Muscle layer of duodenum (tissue), 2 donors: ENCODE results near the gene CACNG4.

Experiments used
- H3K27ac ChIP-seq: one replicate; pipeline ENCODE4 v1.7.0; 2013; ENCODE audit warnings: mild to moderate bottlenecking, low read length
- H3K27me3 ChIP-seq: one replicate; pipeline ENCODE4 v1.7.0; 2013; ENCODE audit warnings: low read depth, mild to moderate bottlenecking, control low read depth, low read length
- H3K36me3 ChIP-seq, 2 donors: one replicate each; pipeline ENCODE4 v1.7.0; 2013; ENCODE audit warnings: low read length in 2 of 2, control low read depth in 1 of 2, mild to moderate bottlenecking in 1 of 2; ENCODE audit not compliant: insufficient read depth in 2 of 2, control insufficient read depth in 1 of 2
- H3K4me1 ChIP-seq, 2 donors: one replicate each; pipeline ENCODE4 v1.7.0; 2013; ENCODE audit warnings: low read length in 2 of 2, mild to moderate bottlenecking in 2 of 2, control low read depth in 1 of 2, moderate library complexity in 1 of 2; ENCODE audit not compliant: insufficient read depth in 2 of 2, control insufficient read depth in 1 of 2
- H3K4me3 ChIP-seq, 2 donors: one replicate each; pipeline ENCODE4 v1.7.0; 2013; ENCODE audit warnings: low read length in 2 of 2, low read depth in 1 of 2, mild to moderate bottlenecking in 1 of 2
- H3K9me3 ChIP-seq, 2 donors: one replicate each; pipeline ENCODE4 v1.7.0; 2013; ENCODE audit warnings: low read length in 2 of 2, control low read depth in 1 of 2, mild to moderate bottlenecking in 1 of 2; ENCODE audit not compliant: control insufficient read depth in 1 of 2
- donor health status: healthy.

CACNG4 gene

GRCh38 chr17:67050471-67051154, 86.1 kb downstream of the CACNG4 start:
- Histone ChIP-seq H3K36me3 (no peaks in the 10 kb centered on the region), H3K4me3 (no peak overlapping the region), H3K4me1 (no peaks in the 10 kb centered on the region), H3K27ac (no peak overlapping the region), H3K9me3 (peaks cover 5 to 28% of the 10 kb centered on the region in 2 donors), H3K27me3 (no peaks in the 10 kb centered on the region)

- no peaks in the 10 kb centered on the region for H3K4me1 ChIP-seq
- no peaks in the 10 kb centered on the region for H3K36me3 ChIP-seq
- no peak overlapping the region for H3K4me3 ChIP-seq
- H3K9me3 ChIP-seq = peaks cover 5 to 28% of the 10 kb centered on the region in 2 donors
- no peak overlapping the region for H3K27ac ChIP-seq
- no peaks in the 10 kb centered on the region for H3K27me3 ChIP-seq
These were observed 86.6 kb downstream of the CACNG4 start for GRCh38 chr17:67051155-67051538.

GRCh38 chr17:67051837-67052236, 87.3 kb downstream of the CACNG4 start:
- Histone ChIP-seq H3K4me1 (no peaks in the 10 kb centered on the region), H3K4me3 (no peak overlapping the region), H3K27me3 (no peaks in the 10 kb centered on the region), H3K9me3 (peaks cover 5 to 28% of the 10 kb centered on the region in 2 donors), H3K36me3 (no peaks in the 10 kb centered on the region), H3K27ac (no peak overlapping the region)

GRCh38 chr17:67052720-67053437, 88.4 kb downstream of the CACNG4 start:
- Histone ChIP-seq H3K27ac (no peak overlapping the region), H3K27me3 (no peaks in the 10 kb centered on the region), H3K4me3 (no peak overlapping the region), H3K36me3 (no peaks in the 10 kb centered on the region), H3K9me3 (peaks cover under 1 to 21% of the 10 kb centered on the region in 2 donors), H3K4me1 (no peaks in the 10 kb centered on the region)

GRCh38 chr17:67053438-67054000, 89.0 kb downstream of the CACNG4 start:
- no peaks in the 10 kb centered on the region for H3K4me1 ChIP-seq
- H3K36me3 ChIP-seq = no peaks in the 10 kb centered on the region
- no peaks in the 10 kb centered on the region for H3K27me3 ChIP-seq
- H3K27ac ChIP-seq = no peak overlapping the region
- no peak overlapping the region for H3K4me3 ChIP-seq
- peaks cover 0 to 17% of the 10 kb centered on the region in 2 donors for H3K9me3 ChIP-seq

- Histone ChIP-seq H3K9me3 (peaks cover 0 to 12% of the 10 kb centered on the region in 2 donors), H3K4me3 (no peak overlapping the region), H3K36me3 (no peaks in the 10 kb centered on the region), H3K4me1 (no peaks in the 10 kb centered on the region), H3K27ac (no peak overlapping the region), H3K27me3 (no peaks in the 10 kb centered on the region)
These were observed 89.6 kb downstream of the CACNG4 start for GRCh38 chr17:67054011-67054591.

GRCh38 chr17:67054608-67055007, 90.1 kb downstream of the CACNG4 start:
- peaks cover 0 to 7% of the 10 kb centered on the region in 2 donors for H3K9me3 ChIP-seq

GRCh38 chr17:67055041-67055443, 90.5 kb downstream of the CACNG4 start:
- H3K27me3 ChIP-seq = no peaks in the 10 kb centered on the region

More at GRCh38 chr17:67054608-67055007, 90.1 kb downstream of the CACNG4 start:
- no peak overlapping the region for H3K4me3 ChIP-seq
- H3K27ac ChIP-seq = no peak overlapping the region
- no peaks in the 10 kb centered on the region for H3K27me3 ChIP-seq
- no peaks in the 10 kb centered on the region for H3K4me1 ChIP-seq
- no peaks in the 10 kb centered on the region for H3K36me3 ChIP-seq

GRCh38 chr17:67055811-67056745, 91.6 kb downstream of the CACNG4 start:
- Histone ChIP-seq H3K36me3 (no peaks in the 10 kb centered on the region), H3K9me3 (no peaks in the 10 kb centered on the region), H3K27me3 (no peaks in the 10 kb centered on the region), H3K27ac (no peak overlapping the region), H3K4me1 (no peaks in the 10 kb centered on the region), H3K4me3 (no peak overlapping the region)

More at GRCh38 chr17:67055041-67055443, 90.5 kb downstream of the CACNG4 start:
- no peaks in the 10 kb centered on the region for H3K4me1 ChIP-seq
- H3K9me3 ChIP-seq = peaks cover 0 to 3% of the 10 kb centered on the region in 2 donors
- H3K4me3 ChIP-seq = no peak overlapping the region
- no peaks in the 10 kb centered on the region for H3K36me3 ChIP-seq
- no peak overlapping the region for H3K27ac ChIP-seq

- Histone ChIP-seq H3K4me1 (no peaks in the 10 kb centered on the region), H3K27me3 (no peaks in the 10 kb centered on the region), H3K4me3 (no peak overlapping the region), H3K36me3 (no peaks in the 10 kb centered on the region), H3K27ac (no peak overlapping the region), H3K9me3 (no peaks in the 10 kb centered on the region)
These were observed 92.4 kb downstream of the CACNG4 start for GRCh38 chr17:67056746-67057490.
